ENCODE results near the gene CNTNAP5.

The CNTNAP5 gene

GRCh38 chr2:124536591-124536990 lies 511.5 kb downstream of the CNTNAP5 start:
- H3K4me3 ChIP-seq (ENCODE audit: control insufficient read depth, low read depth, low read length) = no peak overlapping the region
- TF ChIP-seq CTCF (conservative IDR thresholded peaks at IDR 0.05; ENCODE audit: control insufficient read depth, insufficient read depth, low read depth, low read length) = no peak
- no peak for DNase-seq (ENCODE audit: low read depth)

- no peak overlapping the region for H3K4me3 ChIP-seq (ENCODE audit: control insufficient read depth, low read depth, low read length)
- no peak for TF ChIP-seq CTCF (conservative IDR thresholded peaks at IDR 0.05; ENCODE audit: control insufficient read depth, insufficient read depth, low read depth, low read length)
- no peak for DNase-seq (ENCODE audit: low read depth)
These were observed 513.5 kb downstream of the CNTNAP5 start for GRCh38 chr2:124538549-124538948.

- no peak for TF ChIP-seq CTCF (conservative IDR thresholded peaks at IDR 0.05; ENCODE audit: control insufficient read depth, insufficient read depth, low read depth, low read length)
- DNase-seq (ENCODE audit: low read depth) = no peak
- H3K4me3 ChIP-seq (ENCODE audit: control insufficient read depth, low read depth, low read length) = no peak overlapping the region
These were observed 515.7 kb downstream of the CNTNAP5 start for GRCh38 chr2:124540805-124541204.

GRCh38 chr2:124542932-124543640 lies 518.0 kb downstream of the CNTNAP5 start:
- no peak for DNase-seq (ENCODE audit: low read depth)
- H3K4me3 ChIP-seq (ENCODE audit: control insufficient read depth, low read depth, low read length) = no peak overlapping the region
- TF ChIP-seq CTCF (conservative IDR thresholded peaks at IDR 0.05; ENCODE audit: control insufficient read depth, insufficient read depth, low read depth, low read length) = no peak

GRCh38 chr2:124547700-124548099 lies 522.6 kb downstream of the CNTNAP5 start:
- no peak overlapping the region for H3K4me3 ChIP-seq (ENCODE audit: control insufficient read depth, low read depth, low read length)
- DNase-seq (ENCODE audit: low read depth) = no peak
- TF ChIP-seq CTCF (conservative IDR thresholded peaks at IDR 0.05; ENCODE audit: control insufficient read depth, insufficient read depth, low read depth, low read length) = no peak

GRCh38 chr2:124558277-124558905 lies 533.3 kb downstream of the CNTNAP5 start:
- H3K4me3 ChIP-seq (ENCODE audit: control insufficient read depth, low read depth, low read length) = no peak overlapping the region
- no peak for DNase-seq (ENCODE audit: low read depth)
- no peak for TF ChIP-seq CTCF (conservative IDR thresholded peaks at IDR 0.05; ENCODE audit: control insufficient read depth, insufficient read depth, low read depth, low read length)
